Endodermal cell (in vitro differentiated cells): Measurements from ENCODE around the gene PRKD2. TPM values are rescaled to one million over a fixed set of nuclear protein-coding genes. Genes with fewer than 3 reads are reported as not detected.
A peak's percentile ranks its signal among the peaks of the same experiment; 100 is the strongest.

Source experiments
- DNase-seq: peaks from one replicate; pipeline ENCODE4 v3.0.0-alpha.2; 2017
- H3K27ac ChIP-seq: 2 replicates; pipeline ENCODE4 v1.5.1; 2013; ENCODE audit warnings: mild to moderate bottlenecking, low read depth, low read length, moderate library complexity
- H3K27me3 ChIP-seq: 2 replicates; pipeline ENCODE4 v1.6.1; 2013; ENCODE audit warnings: mild to moderate bottlenecking, low read length, moderate library complexity; ENCODE audit not compliant: insufficient read depth, control insufficient read depth, poor library complexity, severe bottlenecking
- H3K36me3 ChIP-seq: 2 replicates; pipeline ENCODE4 v1.7.0; 2013; ENCODE audit warnings: mild to moderate bottlenecking, low read length, moderate library complexity; ENCODE audit not compliant: control insufficient read depth, insufficient read depth
- H3K4me1 ChIP-seq: one replicate; pipeline ENCODE4 v1.7.0; 2013; ENCODE audit warnings: low read length; ENCODE audit not compliant: control insufficient read depth, insufficient read depth
- H3K4me3 ChIP-seq: 2 replicates; pipeline ENCODE4 v1.5.1; 2013; ENCODE audit warnings: mild to moderate bottlenecking, low read length, moderate library complexity
- H3K9ac ChIP-seq: 2 replicates; pipeline ENCODE4 v1.6.1; 2013; ENCODE audit warnings: mild to moderate bottlenecking, low read length, moderate library complexity; ENCODE audit not compliant: poor library complexity, severe bottlenecking; ENCODE audit errors: extremely low read depth
- H3K9me3 ChIP-seq: 2 replicates; pipeline ENCODE4 v1.6.1; 2013; ENCODE audit warnings: mild to moderate bottlenecking, low read length, moderate library complexity; ENCODE audit not compliant: control insufficient read depth
- H3K27ac Mint-ChIP-seq: 2 replicates; pipeline ENCODE4 v1.8.0; 2020; ENCODE audit warnings: mixed read lengths
- H3K27me3 Mint-ChIP-seq: 2 replicates; pipeline ENCODE4 v1.8.0; 2021; ENCODE audit warnings: mild to moderate bottlenecking, mixed read lengths; ENCODE audit not compliant: insufficient read depth
- H3K36me3 Mint-ChIP-seq: 2 replicates; pipeline ENCODE4 v1.8.0; 2020; ENCODE audit warnings: low read depth, mixed read lengths
- H3K4me1 Mint-ChIP-seq: 2 replicates; pipeline ENCODE4 v1.8.0; 2020; ENCODE audit warnings: mixed read lengths
- H3K4me3 Mint-ChIP-seq: 2 replicates; pipeline ENCODE4 v1.8.0; 2020; ENCODE audit warnings: mild to moderate bottlenecking, moderate library complexity, mixed read lengths
- H3K9me3 Mint-ChIP-seq: 2 replicates; pipeline ENCODE4 v1.8.0; 2020; ENCODE audit warnings: mild to moderate bottlenecking, mixed read lengths
- WGBS, 2 experiments: methylation state at CpG; one replicate each; pipeline versions ENCODE4 v1.1.5 to v1.1.7; 2013; ENCODE audit warnings: missing lambda C conversion rate in 2 of 2, mixed read lengths in 1 of 2; ENCODE audit not compliant: insufficient coverage in 1 of 2, insufficient read length in 1 of 2; 5-methylcytosine and 5-hydroxymethylcytosine counted together
- total RNA-seq, 2 donors: library from RNA; stranded (reverse); fragmentation: NEBNext Ultra II Directional in 1 of 2; extraction: Animal tissue kit (Norgen Biotek cat#: 25700) in 1 of 2; gene quantifications; 2 replicates in 1 of 2; 3 replicates in 1 of 2; pipeline ENCODE4 v1.2.1, GENCODE V29; 2021
- TF ChIP-seq, protein P1 (sequence below): fragments of 200-600 bp; sonication (generic); conservative IDR thresholded peaks from 2 replicates; pipeline ENCODE4 v1.5.0; 2021; ENCODE audit warnings: antibody characterized with exemption, mild to moderate bottlenecking

The PRKD2 gene
- total RNA-seq, 2 donors from 2014 or later = 80.5 to 90.8 TPM

DNA sequence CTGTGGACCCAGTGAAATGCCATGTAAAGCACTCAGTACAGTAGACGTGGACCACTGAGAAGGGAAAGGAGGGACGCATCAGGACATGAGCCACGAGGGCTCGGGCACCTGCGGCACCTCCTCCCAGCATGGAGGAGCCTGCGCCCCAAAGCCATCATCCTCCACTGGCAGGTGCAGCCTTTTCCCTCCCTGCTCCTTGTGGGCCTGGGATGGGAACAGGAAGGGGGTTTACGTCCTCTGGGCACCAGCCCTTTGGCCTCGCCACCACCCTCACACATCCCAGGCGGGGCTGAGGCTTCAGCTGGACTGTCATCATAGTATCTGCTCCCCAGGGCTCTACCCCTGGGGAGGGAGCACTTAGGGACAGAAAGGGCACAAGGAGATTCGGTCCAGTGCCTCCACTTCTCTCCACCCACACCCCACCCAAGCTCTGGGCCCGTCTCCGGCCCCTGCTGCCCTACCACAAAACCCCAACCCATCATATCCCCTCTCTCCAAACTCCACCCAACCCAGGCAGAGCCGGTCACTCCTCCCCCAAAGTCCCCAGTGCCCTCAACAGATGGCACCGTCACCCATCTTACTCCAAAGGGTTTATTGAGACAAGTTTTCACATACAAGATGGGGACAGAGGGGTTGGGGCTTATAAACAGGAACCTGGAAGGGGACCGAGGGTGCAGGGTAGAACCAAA, 2.2 kb upstream of the PRKD2 start:
- 87 to 89% methylated on average over 7 to 15 of the region's 15 CpGs for WGBS, 2 experiments
- TF ChIP-seq, protein P1, sequence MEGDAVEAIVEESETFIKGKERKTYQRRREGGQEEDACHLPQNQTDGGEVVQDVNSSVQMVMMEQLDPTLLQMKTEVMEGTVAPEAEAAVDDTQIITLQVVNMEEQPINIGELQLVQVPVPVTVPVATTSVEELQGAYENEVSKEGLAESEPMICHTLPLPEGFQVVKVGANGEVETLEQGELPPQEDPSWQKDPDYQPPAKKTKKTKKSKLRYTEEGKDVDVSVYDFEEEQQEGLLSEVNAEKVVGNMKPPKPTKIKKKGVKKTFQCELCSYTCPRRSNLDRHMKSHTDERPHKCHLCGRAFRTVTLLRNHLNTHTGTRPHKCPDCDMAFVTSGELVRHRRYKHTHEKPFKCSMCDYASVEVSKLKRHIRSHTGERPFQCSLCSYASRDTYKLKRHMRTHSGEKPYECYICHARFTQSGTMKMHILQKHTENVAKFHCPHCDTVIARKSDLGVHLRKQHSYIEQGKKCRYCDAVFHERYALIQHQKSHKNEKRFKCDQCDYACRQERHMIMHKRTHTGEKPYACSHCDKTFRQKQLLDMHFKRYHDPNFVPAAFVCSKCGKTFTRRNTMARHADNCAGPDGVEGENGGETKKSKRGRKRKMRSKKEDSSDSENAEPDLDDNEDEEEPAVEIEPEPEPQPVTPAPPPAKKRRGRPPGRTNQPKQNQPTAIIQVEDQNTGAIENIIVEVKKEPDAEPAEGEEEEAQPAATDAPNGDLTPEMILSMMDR = no peak
- no peak overlapping the region for H3K4me3 ChIP-seq
- peaks cover 21% of the 10 kb centered on the region for H3K36me3 ChIP-seq
- no peak overlapping the region for H3K27ac ChIP-seq
- H3K4me1 ChIP-seq = no peaks in the 10 kb centered on the region
- H3K9me3 ChIP-seq = no peaks in the 10 kb centered on the region
- H3K36me3 Mint-ChIP-seq = peaks cover 25% of the 10 kb centered on the region
- no peaks in the 10 kb centered on the region for H3K27me3 ChIP-seq
- peak; percentile 39 for DNase-seq
- H3K9me3 Mint-ChIP-seq = no peaks in the 10 kb centered on the region
- no peaks in the 10 kb centered on the region for H3K27me3 Mint-ChIP-seq
- H3K4me3 Mint-ChIP-seq = no peak overlapping the region
- H3K4me1 Mint-ChIP-seq = peaks cover 13% of the 10 kb centered on the region
- no peak overlapping the region for H3K9ac ChIP-seq
- no peak overlapping the region for H3K27ac Mint-ChIP-seq

DNA sequence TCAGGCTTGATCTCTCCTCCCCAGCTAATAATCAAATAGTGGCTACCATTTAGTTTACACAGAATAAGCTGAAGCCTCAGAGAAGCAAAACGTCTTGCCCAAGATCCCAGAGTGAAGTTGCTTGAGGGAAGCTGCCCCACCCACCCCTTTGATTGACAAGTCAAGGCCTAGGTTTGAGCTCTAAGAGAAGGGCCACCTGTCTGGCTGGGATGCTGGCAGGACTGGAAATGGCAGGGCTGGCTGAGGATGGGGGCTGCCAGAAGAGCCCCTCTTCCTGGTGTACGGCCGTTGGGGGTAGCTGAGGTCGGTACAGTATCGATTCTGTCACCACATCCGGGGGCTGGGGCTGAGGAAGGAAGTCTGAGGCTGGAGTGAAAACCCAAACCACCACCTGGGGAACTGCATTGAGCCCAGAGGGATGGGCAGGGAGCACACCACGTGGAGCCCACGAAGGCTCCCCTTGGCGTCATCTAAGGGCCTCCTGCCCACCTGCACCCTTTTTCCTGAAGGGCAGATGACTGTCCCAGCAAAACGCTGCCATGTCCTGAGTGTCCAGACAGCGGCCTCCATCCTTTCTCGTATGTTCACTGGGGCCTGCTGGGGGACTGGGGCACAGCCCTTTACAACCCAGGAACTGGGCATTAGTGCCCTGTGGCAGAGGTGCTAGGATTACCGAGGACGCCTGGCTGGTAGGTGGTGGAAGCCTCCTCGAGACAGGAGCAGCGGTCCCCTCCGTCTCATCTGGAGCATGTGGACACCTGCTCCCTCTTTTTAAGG, 1.4 kb upstream of the PRKD2 start:
- Mint-ChIP-seq H3K36me3 (peaks cover 24% of the 10 kb centered on the region), H3K4me3 (peak overlapping the region; percentile 94), H3K4me1 (peaks cover 13% of the 10 kb centered on the region), H3K9me3 (no peaks in the 10 kb centered on the region), H3K27ac (peak overlapping the region; percentile 21), H3K27me3 (no peaks in the 10 kb centered on the region)
- Histone ChIP-seq H3K36me3 (peaks cover 16% of the 10 kb centered on the region), H3K4me3 (no peak overlapping the region), H3K4me1 (no peaks in the 10 kb centered on the region), H3K27me3 (no peaks in the 10 kb centered on the region), H3K9me3 (no peaks in the 10 kb centered on the region), H3K27ac (no peak overlapping the region), H3K9ac (no peak overlapping the region)
- TF ChIP-seq, protein P1 = no peak
- 84 to 86% methylated on average over 13 to 17 of the region's 17 CpGs for WGBS, 2 experiments
- peak; percentile 60 for DNase-seq

DNA sequence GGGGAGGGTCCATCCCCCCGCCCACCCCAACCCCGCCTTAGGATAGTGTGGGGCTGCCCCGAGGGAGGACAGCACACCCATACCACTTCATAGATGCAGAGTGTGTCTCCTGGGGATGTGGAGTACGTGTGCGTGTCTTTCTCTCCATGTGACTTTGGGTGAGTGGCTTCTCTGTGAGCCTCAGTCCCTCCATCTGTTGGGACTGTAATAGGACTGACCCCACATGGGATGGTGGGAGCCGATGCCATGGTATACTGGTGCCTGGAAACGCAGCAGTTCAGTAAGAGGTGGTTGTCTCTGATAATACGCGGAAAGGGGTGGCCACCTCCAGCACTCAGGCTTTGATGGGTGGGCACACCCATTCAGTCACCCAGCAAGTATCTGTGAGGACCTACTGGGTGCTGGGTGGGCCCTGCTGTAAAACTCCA, 816 bp upstream of the PRKD2 start:
- Mint-ChIP-seq H3K27me3 (no peaks in the 10 kb centered on the region), H3K36me3 (peaks cover 24% of the 10 kb centered on the region), H3K27ac (peak overlapping the region; percentile 58), H3K9me3 (no peaks in the 10 kb centered on the region), H3K4me3 (peak overlapping the region; percentile 94), H3K4me1 (peaks cover 13% of the 10 kb centered on the region)
- DNase-seq = no peak
- H3K9me3 ChIP-seq = no peaks in the 10 kb centered on the region
- H3K4me3 ChIP-seq = peak overlapping the region; percentile 73
- no peaks in the 10 kb centered on the region for H3K4me1 ChIP-seq
- no peak overlapping the region for H3K9ac ChIP-seq
- 71 to 86% methylated on average over 5 to 7 of the region's 9 CpGs for WGBS, 2 experiments
- no peaks in the 10 kb centered on the region for H3K27me3 ChIP-seq
- no peak overlapping the region for H3K27ac ChIP-seq
- H3K36me3 ChIP-seq = peaks cover 14% of the 10 kb centered on the region
- TF ChIP-seq, protein P1 = no peak
